ENCODE measurements around the gene ETV5.
"Not testable (repeated sequence)": the region's sequence is repeated elsewhere in the genome, so short reads cannot be mapped to it uniquely, and the experiment has no call there.

The ETV5 gene

GRCh38 chr3:186060222-186060621 is 48.7 kb downstream of the ETV5 start:
- DNase-seq: no peak

- DNase-seq: no peak
Observed at GRCh38 chr3:186059192-186059591, 49.7 kb downstream of the ETV5 start.

- no peak for DNase-seq
Observed at GRCh38 chr3:186058225-186058624, 50.7 kb downstream of the ETV5 start.

- no peak for DNase-seq
Observed at GRCh38 chr3:186057594-186057993, 51.3 kb downstream of the ETV5 start.

- DNase-seq: no peak
Observed at GRCh38 chr3:186054792-186055352, 54.0 kb downstream of the ETV5 start.

- DNase-seq: peak in 1 of 2 experiments; percentile 5
Observed at GRCh38 chr3:186053954-186054791, 54.7 kb downstream of the ETV5 start.

GRCh38 chr3:186052096-186052840 is 56.6 kb downstream of the ETV5 start:
- no peak for DNase-seq

- no peak for DNase-seq
Observed at GRCh38 chr3:186049001-186049400, 59.9 kb downstream of the ETV5 start.

- DNase-seq: no peak
Observed at GRCh38 chr3:186048119-186048518, 60.8 kb downstream of the ETV5 start.

- DNase-seq: no peak
Observed at GRCh38 chr3:186046838-186047237, 62.1 kb downstream of the ETV5 start.

GRCh38 chr3:186044968-186045367 is 63.9 kb downstream of the ETV5 start:
- DNase-seq: peak in 1 of 2 experiments; percentile 2

GRCh38 chr3:186044427-186044826 is 64.5 kb downstream of the ETV5 start:
- no peak for DNase-seq

GRCh38 chr3:186042521-186043202 is 66.2 kb downstream of the ETV5 start:
- DNase-seq: no peak

GRCh38 chr3:186042036-186042435 is 66.9 kb downstream of the ETV5 start:
- no peak for DNase-seq

- no peak for DNase-seq
Observed at GRCh38 chr3:186038360-186038759, 70.5 kb downstream of the ETV5 start.

- no peak for DNase-seq
Observed at GRCh38 chr3:186035277-186035676, 73.6 kb downstream of the ETV5 start.

GRCh38 chr3:186032321-186032720 is 76.6 kb downstream of the ETV5 start:
- peak; percentile 3 to 24 for DNase-seq

- DNase-seq: not testable (repeated sequence)
Observed at GRCh38 chr3:186025993-186026392, 82.9 kb downstream of the ETV5 start.

GRCh38 chr3:186025161-186025560 is 83.7 kb downstream of the ETV5 start:
- no peak for DNase-seq

GRCh38 chr3:186024210-186024609 is 84.7 kb downstream of the ETV5 start:
- no peak for DNase-seq

- no peak for DNase-seq
Observed at GRCh38 chr3:186022931-186023330, 86.0 kb downstream of the ETV5 start.

- no peak for DNase-seq
Observed at GRCh38 chr3:186021673-186022362, 87.1 kb downstream of the ETV5 start.

GRCh38 chr3:186021250-186021649 is 87.6 kb downstream of the ETV5 start:
- not testable (repeated sequence) for DNase-seq

Measured in NCI-H526 (cell line).